ENCODE data around the gene DAAM1.

- TF ChIP-seq EZH2 (IDR thresholded peaks at IDR 0.05; ENCODE audit: borderline replicate concordance, insufficient read depth, low read depth, low read length, poor library complexity, severe bottlenecking): no peak
- TF ChIP-seq, protein P1, sequence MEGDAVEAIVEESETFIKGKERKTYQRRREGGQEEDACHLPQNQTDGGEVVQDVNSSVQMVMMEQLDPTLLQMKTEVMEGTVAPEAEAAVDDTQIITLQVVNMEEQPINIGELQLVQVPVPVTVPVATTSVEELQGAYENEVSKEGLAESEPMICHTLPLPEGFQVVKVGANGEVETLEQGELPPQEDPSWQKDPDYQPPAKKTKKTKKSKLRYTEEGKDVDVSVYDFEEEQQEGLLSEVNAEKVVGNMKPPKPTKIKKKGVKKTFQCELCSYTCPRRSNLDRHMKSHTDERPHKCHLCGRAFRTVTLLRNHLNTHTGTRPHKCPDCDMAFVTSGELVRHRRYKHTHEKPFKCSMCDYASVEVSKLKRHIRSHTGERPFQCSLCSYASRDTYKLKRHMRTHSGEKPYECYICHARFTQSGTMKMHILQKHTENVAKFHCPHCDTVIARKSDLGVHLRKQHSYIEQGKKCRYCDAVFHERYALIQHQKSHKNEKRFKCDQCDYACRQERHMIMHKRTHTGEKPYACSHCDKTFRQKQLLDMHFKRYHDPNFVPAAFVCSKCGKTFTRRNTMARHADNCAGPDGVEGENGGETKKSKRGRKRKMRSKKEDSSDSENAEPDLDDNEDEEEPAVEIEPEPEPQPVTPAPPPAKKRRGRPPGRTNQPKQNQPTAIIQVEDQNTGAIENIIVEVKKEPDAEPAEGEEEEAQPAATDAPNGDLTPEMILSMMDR (IDR thresholded peaks at IDR 0.05): no peak
Observed at GRCh38 chr14:59240356-59240755, 51.9 kb downstream of the DAAM1 start.
